Right renal pelvis (tissue), 4 donors: ENCODE results near the gene RNF40. TPM values are rescaled to one million over a fixed set of nuclear protein-coding genes. Genes with fewer than 3 reads are reported as not detected.

Experiments
- DNase-seq, 4 donors: peaks; one replicate each; pipeline ENCODE4 v3.0.0-alpha.2; 2013; ENCODE audit warnings: low read depth in 4 of 4, low spot score in 3 of 4, missing footprints in 1 of 4
- polyA plus RNA-seq, 4 donors: library from polyadenylated mRNA; unstranded; fragments of 120-200 nt; gene quantifications; one replicate each; pipeline ENCODE4 v1.2.1, GENCODE V29; 2013; ENCODE audit not compliant: insufficient read length in 4 of 4

RNF40 gene
- polyA plus RNA-seq, 4 donors = 123 to 134 (median 130) TPM

DNA sequence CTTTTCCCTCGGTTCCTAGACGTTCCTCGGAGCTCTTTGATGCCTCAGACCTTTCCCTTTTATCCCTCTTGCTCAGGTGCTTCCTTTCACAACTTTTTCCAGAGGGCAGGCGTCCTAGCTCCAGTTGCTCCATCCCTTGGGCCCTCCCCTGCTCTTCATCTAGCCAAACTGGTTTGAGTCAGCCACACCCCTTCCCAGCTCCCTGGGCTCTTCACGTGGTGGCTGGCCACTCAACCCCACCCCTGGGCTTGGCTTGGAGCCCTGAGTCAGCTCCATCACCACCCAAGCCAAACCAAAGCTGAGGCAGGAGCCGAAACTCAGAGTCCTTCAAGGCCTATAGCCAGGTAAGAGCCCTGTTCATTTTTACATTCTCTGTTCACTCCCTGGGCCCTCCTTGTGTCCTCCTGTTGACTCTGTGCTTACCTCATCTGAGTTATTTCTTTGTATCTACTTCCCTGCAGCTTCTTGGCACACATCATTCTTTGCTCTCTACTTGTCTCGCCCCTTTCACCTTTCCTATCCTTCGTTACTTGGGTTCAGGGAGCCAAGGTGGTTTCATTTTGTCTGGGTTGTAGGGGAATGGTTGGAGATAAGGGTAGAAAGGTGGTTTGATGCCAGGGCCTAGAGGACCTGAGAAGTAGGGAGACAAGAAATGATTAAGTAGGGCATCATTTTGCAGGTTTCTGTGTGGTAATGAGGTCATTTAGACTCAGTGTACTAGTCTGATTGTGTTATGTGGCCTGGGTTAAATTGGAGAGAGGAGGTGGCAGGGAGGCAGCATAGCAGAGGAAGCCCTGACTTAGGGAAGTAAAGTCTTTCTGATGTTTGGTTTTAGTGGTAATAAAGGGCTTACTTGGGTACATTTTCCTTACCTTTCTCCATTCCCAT is 21.5 kb upstream of the RNF40 start:
- DNase-seq = peak in 2 of 4 donors; percentile 25 to 35

DNA sequence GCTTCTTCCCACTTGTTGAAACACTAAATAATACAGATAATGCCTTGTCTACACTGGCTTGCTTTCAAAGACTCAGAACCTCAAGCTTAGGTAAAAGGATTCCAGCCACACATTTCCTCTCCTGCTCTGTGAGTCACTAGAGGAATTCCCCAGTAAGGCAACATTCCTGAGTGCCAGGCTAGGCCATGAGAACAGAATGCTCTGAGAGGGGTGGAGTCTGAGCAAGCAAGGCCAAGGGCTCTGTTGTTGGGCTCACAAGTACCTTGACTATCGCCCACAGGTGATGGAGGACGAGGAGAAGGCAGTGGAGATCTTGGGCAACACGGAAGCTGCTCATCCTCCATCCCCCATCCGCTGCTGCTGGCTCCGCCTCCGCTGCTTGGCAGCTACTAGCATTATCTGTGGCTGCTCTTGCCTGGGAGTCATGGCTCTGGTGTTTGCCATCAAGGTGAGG is 20.6 kb upstream of the RNF40 start:
- no peak for DNase-seq

DNA sequence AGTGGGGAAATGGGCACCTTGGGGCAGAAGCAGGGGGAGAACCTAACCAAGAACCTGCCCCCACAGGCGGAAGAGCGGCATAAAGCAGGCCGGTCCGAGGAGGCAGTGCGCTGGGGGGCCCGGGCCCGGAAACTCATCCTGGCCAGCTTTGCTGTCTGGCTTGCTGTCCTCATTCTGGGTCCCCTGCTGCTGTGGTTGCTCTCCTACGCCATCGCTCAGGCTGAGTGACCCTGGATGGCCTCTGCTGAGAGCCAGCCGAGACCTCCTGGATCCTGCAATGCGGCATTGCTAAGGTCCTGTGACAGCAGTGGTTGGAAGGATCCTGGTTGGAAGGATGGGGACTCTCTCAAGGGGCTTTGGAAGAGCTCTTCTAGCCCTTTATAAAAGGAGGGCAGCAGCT is 18.4 kb upstream of the RNF40 start:
- DNase-seq = no peak

DNA sequence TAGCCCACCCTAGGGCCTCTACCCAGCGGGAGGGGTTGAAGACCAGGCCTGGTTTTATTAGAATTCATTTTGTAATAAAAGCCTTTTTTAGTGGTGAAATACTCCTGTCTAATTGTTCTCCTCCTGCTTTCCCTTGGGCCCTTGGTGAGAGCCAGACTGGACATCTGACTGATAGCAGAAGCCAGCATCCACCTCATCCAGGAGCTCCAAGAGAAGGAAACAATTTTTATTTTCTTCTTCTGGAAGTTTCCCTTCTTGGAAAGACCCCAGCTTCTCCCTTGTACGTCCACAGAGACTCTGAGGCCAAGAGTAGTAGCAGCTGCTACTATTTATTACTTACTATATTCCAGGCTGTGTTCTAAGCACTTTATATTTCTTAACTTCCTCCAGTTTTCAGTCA is 17.9 kb upstream of the RNF40 start:
- no peak for DNase-seq

DNA sequence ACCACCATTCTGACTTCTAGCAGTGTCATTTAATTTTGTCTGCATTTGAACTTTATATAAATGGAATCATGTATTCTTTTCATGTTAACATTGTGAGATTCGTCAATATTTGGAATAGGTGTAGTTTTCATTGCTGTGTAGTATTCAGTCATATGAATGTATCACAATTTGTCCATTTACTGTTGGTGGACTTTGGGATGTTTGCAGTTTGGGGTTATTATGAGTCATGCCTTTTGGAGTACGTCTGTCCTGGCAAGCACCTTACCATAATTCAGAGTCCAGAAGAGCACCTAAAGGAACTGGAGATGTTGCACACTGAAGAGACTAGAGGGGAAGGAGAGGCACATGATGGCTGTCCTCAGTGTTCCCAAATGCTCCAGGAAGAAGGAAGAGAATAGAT is 17.0 kb upstream of the RNF40 start:
- DNase-seq = no peak

DNA sequence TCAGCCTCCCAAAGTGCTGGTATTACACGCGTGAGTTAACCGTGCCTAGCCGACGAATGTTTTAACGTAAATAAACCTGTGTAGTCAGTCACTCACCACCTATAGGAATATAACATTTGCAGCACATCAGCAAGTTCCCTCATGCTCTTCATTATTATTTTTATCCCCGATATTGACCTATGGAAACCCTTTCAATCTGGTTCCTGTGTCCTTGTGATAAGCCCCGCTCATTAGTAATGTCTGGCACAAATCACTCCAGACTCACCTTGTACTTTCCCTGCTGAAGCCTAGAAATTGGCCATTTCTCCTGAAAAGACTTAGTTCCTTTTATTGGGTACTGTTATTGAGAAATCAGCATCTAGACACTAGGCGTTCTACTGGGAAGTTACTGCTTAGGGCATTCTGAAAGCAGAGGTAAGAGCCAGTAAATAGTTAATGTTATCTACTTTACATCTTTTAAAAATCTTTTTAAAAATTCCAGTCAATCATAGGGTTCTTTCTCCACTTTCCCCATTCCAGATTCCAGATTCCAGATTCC is 15.4 kb upstream of the RNF40 start:
- no peak for DNase-seq

DNA sequence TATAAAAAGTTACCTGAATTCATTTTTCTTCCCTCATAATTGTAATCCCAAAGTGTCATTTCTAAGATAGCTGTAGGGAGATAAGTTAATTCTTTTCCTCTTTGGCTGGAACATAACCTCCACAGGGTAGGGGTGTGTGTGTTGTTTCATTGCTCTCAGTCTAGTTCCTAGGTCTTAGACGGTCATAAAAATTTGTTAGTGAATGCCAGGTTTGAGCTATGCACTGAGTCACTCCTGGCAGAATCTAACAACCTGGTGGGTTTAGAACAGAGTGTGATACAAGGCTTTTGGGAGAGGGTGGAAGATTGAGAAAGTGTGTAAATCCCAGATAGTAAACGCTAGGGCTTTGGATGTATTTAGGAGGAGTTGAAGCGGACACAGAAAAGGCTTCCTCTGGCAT is 14.8 kb upstream of the RNF40 start:
- no peak for DNase-seq

DNA sequence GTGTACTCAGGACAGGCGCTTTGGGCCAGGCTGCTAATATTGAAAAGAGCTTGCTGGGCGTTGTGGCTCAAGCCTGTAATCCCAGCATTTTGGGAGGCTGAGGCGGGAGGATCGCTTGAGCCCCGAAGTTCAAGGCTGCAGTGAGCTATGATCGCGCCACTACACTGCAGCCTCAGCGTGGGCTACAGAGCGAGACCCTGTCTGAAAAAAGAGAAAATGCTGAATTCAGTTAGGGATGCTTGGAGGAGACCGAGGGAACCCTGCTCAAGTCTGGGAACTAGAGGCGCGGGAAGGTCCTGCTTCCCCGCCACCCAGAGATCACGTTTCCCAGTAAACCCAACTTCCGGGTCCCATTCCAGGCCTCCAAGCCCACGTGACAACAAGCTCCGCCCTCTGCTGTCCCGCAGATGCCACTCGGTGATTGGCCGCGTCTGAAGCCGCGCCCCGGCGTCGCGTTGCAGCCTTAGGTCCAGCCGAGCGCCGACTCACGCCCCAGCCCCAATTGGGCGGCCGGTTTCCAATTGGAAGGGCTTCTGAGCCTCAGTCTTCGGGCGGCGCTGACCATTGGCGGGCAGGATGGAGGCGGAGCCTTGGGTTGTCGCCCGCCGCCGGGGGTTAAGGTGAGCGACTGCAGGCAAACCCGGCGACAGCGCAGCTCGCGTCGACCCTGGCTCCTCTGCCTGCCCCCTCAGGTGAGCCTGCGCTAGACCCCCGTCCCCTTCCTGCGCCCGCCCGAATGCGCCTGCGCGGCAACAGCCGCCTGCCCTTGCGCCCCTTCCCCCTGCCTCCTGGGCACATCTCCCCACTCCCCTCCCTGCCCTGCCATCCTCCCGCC is 14.1 kb upstream of the RNF40 start, which contains the start of gene PHKG2:
Gene PHKG2 (plus strand): TSS at position 627 of the 835 bp plus-strand sequence. CDS start 396 bp downstream, outside the sequence.
- peak; percentile 95 to 98 (median 97) for DNase-seq

DNA sequence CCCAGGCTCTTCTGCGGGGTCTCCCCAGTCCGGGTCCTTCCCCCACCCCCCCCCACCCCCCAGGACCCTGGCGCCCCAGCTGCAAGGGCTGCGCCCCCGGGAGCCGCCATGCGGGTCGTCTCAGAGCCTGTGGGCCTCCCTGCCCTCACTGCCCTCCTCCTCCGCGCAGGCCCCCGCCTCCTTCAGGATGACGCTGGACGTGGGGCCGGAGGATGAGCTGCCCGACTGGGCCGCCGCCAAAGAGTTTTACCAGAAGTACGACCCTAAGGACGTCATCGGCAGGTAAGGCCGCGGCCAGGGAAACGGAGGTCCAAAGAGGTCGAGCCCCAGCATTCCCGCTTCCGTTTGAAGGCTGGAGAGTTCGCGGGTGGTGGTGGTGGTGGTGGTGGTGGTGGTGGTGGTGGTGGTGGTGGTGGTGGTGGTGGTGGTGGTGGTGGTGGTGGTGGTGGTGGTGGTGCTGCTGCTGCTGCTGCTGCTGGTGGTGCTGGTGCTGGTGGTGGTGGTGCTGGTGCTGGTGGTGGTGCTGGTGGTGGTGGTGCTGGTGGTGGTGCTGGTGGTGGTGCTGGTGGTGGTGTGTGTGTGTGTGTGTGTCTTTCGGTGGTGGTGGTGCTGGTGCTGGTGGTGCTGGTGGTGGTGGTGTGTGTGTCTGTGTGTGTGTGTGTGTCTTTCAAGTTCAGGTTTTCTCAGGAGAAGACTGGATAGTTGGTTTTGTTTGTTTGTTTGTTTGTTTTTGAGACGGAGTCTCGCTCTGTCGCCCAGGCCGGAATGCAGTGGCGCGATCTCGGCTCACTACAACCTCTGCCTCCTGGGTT is 13.3 kb upstream of the RNF40 start:
- DNase-seq = no peak

DNA sequence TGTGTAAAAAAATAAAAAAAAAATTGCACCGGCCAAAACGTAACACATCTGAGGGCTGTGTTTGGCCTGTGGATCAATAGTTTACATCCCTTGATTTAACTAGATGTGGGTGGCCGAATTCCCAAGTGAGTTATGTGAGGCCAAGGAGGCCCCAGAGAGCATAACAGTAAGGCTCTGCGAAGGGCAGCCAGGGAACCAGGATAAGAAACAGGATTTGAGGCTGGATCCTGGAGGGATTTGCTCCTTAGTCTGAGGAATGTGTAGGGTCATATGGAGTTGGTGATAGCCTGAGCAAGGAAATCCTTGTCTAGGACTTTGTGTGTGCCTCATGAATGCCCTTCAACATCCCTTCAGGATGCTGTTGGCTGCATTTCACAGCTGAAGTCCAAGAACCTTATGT is 11.9 kb upstream of the RNF40 start:
- DNase-seq = no peak

DNA sequence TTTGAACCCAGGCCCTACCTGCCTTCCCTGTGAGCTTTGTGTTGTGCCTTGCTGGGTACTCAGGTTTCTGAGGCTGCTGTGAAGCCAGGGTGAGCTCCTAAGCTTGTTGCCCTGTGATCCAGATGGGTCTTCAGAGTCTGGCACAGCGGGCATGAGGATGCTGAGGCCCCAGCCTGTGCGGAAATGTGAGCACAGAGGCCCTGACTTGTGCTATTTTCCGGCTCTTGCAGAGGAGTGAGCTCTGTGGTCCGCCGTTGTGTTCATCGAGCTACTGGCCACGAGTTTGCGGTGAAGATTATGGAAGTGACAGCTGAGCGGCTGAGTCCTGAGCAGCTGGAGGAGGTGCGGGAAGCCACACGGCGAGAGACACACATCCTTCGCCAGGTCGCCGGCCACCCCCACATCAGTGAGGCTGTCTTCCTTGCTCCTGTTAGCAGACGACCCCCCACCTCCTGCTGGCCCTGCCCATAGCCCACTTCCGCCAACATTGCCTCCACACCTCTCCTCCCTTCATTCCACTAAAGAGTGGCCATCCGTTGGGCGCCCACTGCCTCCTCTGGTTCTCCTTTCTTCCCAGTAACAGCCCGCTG is 11.2 kb upstream of the RNF40 start:
- no peak for DNase-seq

DNA sequence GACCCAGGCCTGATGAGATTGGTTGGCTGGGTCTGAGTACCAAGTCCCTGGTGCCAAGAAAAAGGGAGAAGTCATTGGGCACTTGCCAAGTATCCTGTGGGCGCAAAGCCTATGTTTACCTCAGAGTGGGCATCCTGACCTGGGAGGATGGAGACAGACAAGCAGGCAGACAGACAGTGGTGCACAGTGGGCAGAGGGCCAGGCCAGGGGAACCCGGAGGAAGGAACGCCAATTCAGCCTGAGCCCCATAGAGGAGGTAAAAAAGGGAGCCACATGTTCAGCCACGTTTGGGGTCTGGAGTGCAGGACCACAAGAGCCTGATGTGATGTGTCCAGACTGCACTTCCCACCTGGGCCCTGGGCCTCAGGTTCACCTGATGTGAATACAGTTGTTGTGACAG is 8.5 kb upstream of the RNF40 start:
- DNase-seq = no peak

DNA sequence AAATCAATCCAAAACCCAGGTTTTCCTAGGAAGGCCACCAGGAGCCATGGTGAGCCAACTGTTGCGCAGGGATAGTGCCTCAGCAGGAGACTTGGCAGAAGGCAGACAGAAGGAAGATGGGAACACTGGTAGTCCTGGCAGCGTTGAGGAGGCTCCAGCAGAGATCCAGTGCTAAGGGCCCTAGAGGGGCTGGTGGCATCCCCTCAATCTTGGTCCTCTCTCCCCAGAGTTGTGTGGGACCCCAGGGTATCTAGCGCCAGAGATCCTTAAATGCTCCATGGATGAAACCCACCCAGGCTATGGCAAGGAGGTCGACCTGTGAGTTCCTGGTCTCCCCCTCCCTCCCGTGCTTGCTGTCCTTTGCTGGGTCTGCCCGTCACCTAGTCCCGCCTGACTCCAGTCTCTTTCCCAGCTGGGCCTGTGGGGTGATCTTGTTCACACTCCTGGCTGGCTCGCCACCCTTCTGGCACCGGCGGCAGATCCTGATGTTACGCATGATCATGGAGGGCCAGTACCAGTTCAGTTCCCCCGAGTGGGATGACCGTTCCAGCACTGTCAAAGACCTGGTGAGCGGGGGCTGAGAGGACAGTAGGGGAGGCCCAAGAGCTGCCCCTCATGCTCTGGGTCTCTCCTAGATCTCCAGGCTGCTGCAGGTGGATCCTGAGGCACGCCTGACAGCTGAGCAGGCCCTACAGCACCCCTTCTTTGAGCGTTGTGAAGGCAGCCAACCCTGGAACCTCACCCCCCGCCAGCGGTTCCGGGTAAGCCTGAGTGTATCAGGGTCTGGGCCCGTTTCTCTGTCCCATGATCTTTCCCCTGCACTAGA is 6.0 kb upstream of the RNF40 start:
- no peak for DNase-seq

DNA sequence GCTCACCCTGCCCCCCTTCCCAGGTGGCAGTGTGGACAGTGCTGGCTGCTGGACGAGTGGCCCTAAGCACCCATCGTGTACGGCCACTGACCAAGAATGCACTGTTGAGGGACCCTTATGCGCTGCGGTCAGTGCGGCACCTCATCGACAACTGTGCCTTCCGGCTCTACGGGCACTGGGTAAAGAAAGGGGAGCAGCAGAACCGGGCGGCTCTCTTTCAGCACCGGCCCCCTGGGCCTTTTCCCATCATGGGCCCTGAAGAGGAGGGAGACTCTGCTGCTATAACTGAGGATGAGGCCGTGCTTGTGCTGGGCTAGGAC is 5.4 kb upstream of the RNF40 start:
- DNase-seq = no peak

DNA sequence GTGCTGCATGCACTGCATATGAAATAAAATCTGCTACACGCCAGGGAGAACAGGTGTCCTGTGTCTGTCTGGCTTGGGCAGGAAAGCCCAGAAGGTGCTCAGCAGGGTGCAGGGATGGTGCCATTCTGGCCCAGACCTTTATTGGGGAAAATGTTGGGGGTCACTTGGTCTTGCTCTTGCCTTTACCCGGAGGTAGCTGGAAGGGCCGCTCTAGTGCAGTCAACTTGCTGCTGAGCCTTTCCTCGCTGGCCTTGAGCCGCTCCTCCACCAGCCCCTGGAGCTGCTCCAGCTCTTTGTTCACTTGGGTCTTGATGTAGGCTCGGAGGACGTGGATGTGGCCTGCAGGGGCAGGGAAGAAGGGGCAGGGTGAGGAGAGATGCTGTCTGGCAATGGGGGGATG is 4.8 kb upstream of the RNF40 start:
- no peak for DNase-seq

DNA sequence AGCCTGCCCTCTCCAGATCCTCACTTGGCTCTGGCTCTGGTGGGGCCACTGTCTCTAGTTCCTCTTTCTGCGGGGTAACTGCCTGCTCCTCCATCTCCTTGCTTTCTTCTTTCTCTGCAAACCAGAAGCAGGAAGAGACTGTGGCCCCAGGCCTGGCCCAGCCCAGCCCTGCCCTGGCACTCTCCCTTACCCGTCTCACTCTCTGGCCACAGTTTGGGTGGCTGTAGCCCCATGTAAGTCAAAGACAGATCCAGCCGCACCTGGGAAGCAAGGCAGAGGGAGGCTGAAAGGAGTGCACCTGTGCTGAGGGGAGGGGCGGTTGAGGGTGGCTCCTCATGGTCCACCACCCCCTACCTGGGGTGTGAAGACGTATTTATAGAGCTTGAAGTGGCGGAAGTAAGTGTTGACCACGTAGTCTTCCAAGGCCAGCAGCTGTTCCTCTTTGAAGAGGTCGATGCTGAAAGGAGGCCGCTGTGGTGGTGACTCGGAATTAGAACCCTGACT is 3.1 kb upstream of the RNF40 start:
- no peak for DNase-seq

DNA sequence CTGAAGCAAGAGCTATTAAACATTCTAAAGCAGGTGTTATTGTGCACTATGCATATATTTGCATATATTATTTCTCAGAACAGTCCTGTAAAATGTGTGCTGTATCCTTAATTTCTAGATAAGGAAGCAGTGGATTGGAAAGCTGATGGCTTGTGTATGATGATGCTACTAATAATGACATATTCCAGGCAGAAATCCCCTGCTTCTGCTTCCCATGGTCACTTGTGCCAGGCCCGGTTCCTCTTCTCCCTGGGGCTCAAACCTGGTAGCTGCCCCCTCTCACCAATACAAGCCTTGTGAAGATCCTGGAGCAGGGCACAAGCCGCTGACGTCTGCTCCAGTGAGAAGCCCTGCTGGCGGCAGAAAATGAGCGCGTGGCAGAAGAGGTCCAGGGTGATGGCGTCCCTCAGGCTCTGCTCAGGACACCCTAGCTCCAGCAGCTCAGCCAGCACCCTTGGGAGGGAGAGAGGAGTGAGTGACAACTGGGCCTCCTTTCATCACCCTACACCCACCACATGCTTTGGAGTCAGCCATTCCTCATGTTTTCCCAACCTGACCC is 2.0 kb upstream of the RNF40 start:
- no peak for DNase-seq

DNA sequence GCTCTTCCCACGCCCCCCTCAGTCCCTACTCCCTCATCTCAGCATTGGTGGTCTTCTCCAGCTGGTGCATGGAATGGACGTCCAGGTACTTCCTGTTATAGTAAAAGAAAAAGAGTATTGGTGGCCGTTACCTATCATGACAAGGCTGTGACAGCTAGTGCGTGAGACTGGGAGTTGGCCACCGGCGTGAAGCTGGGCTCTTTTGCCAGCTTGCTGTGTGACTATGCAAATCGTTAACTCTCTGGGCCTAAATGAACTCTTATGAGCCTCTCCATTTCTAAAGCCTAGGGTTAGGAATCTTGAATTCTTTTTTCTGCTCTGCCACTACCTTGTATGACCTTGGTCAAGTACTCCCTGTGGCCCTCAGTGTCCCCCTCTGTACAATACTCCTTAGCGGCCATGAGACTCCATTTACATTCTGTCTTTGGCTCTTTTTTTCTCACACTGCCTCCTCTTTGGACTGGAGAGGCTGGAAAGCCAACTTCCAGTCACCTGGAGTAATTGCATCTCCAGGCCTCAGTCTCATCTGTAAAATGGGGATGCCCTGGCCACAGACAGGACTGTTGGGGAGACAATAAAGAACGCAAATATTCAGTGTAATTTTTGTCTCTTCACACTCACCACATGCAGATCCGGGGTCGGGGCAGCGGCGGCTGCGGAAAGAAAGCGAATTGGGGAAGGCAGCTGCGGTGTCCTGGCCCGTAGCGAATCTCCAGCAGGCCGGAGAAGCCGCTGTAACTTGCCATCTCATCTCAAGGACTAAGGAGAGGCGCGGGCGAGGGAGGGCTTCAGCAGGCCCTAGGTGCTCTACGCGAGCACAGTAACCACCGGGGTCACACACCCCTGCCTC is 1.3 kb upstream of the RNF40 start:
- DNase-seq = no peak
